GM06990 (cell line): ENCODE results near the gene CCDC97.
"Not testable (repeated sequence)": the region's sequence is repeated elsewhere in the genome, so short reads cannot be mapped to it uniquely, and the experiment has no call there.

Source experiments
- DNase-seq: peaks from one replicate; pipeline ENCODE4 v3.0.0-alpha.2; 2011; ENCODE audit not compliant: insufficient read length; ENCODE audit errors: extremely low read depth
- H3K27me3 ChIP-seq: replicated peaks from 2 replicates; pipeline ENCODE4 v1.6.0; 2011; ENCODE audit warnings: low read length; ENCODE audit not compliant: control insufficient read depth, insufficient read depth
- H3K36me3 ChIP-seq: 2 replicates; pipeline ENCODE4 v1.5.1; 2011; ENCODE audit warnings: low read length; ENCODE audit not compliant: control insufficient read depth, insufficient read depth
- H3K4me3 ChIP-seq: replicated peaks from 2 replicates; pipeline ENCODE4 v1.5.1; 2011; ENCODE audit warnings: low read depth, mild to moderate bottlenecking, control low read depth, low read length
- TF ChIP-seq, protein P1 (sequence below): IDR thresholded peaks from 2 replicates; pipeline ENCODE4 v1.5.1; 2011; ENCODE audit warnings: low read length, control low read depth, mild to moderate bottlenecking, inconsistent platforms; ENCODE audit not compliant: insufficient read depth, poor library complexity, severe bottlenecking

Gene CCDC97

GRCh38 chr19:41339936-41340335 lies 30.0 kb downstream of the CCDC97 start:
- Histone ChIP-seq H3K36me3 (peaks cover 30% of the 10 kb centered on the region), H3K4me3 (no peak overlapping the region), H3K27me3 (no peaks in the 10 kb centered on the region)
- DNase-seq = no peak
- TF ChIP-seq, protein P1, sequence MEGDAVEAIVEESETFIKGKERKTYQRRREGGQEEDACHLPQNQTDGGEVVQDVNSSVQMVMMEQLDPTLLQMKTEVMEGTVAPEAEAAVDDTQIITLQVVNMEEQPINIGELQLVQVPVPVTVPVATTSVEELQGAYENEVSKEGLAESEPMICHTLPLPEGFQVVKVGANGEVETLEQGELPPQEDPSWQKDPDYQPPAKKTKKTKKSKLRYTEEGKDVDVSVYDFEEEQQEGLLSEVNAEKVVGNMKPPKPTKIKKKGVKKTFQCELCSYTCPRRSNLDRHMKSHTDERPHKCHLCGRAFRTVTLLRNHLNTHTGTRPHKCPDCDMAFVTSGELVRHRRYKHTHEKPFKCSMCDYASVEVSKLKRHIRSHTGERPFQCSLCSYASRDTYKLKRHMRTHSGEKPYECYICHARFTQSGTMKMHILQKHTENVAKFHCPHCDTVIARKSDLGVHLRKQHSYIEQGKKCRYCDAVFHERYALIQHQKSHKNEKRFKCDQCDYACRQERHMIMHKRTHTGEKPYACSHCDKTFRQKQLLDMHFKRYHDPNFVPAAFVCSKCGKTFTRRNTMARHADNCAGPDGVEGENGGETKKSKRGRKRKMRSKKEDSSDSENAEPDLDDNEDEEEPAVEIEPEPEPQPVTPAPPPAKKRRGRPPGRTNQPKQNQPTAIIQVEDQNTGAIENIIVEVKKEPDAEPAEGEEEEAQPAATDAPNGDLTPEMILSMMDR = no peak

DNA sequence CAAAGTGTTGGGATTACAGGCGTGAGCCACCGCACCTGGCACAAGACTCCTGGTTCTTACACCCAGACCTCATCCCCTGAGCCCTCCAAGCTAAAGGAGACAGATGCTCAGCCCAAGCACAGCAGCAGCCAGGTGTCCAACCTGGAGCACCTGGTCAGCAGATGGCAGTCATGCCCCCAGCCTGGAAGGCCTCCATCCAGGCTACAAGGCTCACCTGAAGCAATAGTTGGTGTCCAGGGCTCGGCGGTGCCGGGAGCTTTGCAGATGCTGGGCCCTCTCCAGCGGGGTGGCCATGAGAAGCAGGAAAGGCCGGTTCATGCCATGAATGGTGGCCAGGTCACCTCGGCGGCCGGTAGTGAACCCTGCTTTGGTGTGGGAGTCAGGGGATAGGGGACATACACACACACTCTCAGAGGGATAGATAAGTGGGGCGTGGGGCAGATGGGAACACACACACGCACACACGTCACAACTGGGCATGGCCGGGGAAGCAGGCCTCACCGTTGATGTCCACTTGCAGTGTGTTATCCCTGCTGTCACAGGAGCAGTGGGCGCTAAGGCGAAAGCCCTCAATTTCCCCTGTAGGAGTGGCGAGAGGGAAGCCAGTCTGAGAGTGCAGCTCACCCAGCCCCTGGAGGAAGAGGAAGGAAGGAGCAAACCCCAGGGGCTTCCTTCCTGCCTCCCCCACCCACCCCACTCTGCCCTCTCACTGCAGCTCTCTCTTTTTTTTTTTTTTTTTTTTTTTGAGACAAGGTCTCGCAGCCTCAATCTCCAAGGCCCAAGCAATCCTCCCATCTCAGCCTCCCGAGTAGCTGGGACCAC lies 31.9 kb downstream of the CCDC97 start:
- H3K36me3 ChIP-seq = peaks cover 30% of the 10 kb centered on the region

GRCh38 chr19:41344162-41344561 lies 34.2 kb downstream of the CCDC97 start:
- Histone ChIP-seq H3K27me3 (no peaks in the 10 kb centered on the region), H3K4me3 (no peak overlapping the region), H3K36me3 (peaks cover 37% of the 10 kb centered on the region)
- TF ChIP-seq, protein P1 = no peak
- DNase-seq = no peak

More for the DNA sequence above, 31.9 kb downstream of the CCDC97 start:
- Histone ChIP-seq H3K27me3 (no peaks in the 10 kb centered on the region), H3K4me3 (no peak overlapping the region)
- TF ChIP-seq, protein P1 = no peak
- DNase-seq = no peak

DNA sequence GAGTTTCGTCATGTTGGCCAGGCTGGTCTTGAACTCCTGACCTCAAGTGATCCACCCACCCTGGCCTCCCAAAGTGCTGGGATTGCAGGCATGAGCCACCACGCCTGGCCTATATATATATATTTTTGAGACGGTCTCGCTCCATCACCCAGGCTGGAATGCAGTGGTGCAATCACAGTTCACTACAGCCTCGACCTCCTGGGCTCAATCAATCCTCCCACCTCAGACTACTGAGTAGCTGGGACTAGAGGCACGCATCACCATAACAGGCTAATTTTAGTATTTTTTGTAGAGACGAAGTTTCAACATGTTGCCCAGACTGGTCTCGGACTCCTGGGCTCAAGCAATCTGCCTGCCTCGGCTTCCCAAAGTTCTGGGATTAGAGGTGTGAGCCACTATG lies 36.9 kb downstream of the CCDC97 start:
- peaks cover 28% of the 10 kb centered on the region for H3K36me3 ChIP-seq
- H3K4me3 ChIP-seq, H3K27me3 ChIP-seq, DNase-seq: not testable (repeated sequence)

DNA sequence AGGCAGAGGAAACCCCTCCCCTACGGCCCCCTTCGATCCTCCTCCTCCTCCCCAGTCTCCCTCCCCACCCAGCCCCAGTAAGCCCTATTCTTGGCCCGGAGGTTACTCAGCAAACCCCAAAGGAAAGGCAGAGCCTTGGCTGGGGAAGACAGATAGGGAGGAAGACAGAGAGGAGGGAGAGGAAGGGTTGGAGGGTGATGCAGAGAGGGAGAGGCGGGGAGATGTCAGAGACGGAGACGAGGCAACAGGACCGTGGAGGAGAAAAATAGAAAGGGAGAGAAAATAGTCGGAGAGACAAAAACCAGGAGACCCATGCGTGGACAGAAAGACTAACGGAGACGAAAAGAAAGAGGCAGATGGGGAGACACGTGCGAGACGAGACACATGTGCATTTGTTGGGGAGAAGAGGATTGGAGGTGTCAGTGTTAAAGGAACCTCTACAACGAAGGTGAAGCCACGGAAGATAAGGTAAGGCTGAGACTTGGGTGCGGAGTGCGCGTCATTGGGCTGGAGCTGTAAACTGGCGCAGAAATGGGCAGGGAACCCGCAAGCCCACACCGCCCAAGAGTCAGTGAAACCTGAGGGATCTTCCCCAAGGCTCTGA lies 40.9 kb downstream of the CCDC97 start:
- Histone ChIP-seq H3K27me3 (no peaks in the 10 kb centered on the region), H3K4me3 (peak overlapping the region; percentile 94), H3K36me3 (peaks cover 8% of the 10 kb centered on the region)
- TF ChIP-seq, protein P1 = no peak
- no peak for DNase-seq
